K562 (cell line): ENCODE measurements around the gene CSF1. TPM values are rescaled to one million over a fixed set of nuclear protein-coding genes. Genes with fewer than 3 reads are reported as not detected.

Experiments used
- ATF7 ChIP-seq: fragments of 450-650 bp; IDR thresholded peaks from 2 replicates; pipeline ENCODE4 v1.7.1; 2014; ENCODE audit warnings: mild to moderate bottlenecking, moderate library complexity
- CBFA2T3 ChIP-seq: fragments of 450-650 bp; IDR thresholded peaks from 2 replicates; pipeline ENCODE4 v1.6.1; 2017
- COPS2 ChIP-seq: fragments of 450-650 bp; conservative IDR thresholded peaks from 2 replicates; pipeline ENCODE4 v1.6.1; 2016; ENCODE audit warnings: mild to moderate bottlenecking, moderate library complexity
- DPF2 ChIP-seq: fragments of 450-650 bp; IDR thresholded peaks from 2 replicates; pipeline ENCODE4 v1.6.1; 2016
- ETS2 ChIP-seq: IDR thresholded peaks from 2 replicates; pipeline ENCODE4 v1.6.1; 2016; ENCODE audit warnings: borderline replicate concordance, missing genetic modification characterization, mild to moderate bottlenecking, moderate library complexity, missing compliant biosample characterization; ENCODE audit not compliant: poor library complexity, severe bottlenecking
- HDAC6 ChIP-seq: IDR thresholded peaks from 2 replicates; pipeline ENCODE4 v1.6.1; 2012; ENCODE audit warnings: low read depth, mild to moderate bottlenecking, control low read depth, inconsistent platforms, low read length, moderate library complexity
- HDAC8 ChIP-seq: fragments of 450-650 bp; IDR thresholded peaks from 2 replicates; pipeline ENCODE4 v1.6.1; 2016; ENCODE audit warnings: mild to moderate bottlenecking, missing genetic modification characterization, moderate library complexity, missing compliant biosample characterization
- IFI16 ChIP-seq: fragments of 250-450 bp; sonication (Bioruptor Pico); IDR thresholded peaks from 2 replicates; pipeline ENCODE4 v2.1.2; 2022; ENCODE audit warnings: mild to moderate bottlenecking, inconsistent platforms
- NCOR1 ChIP-seq: fragments of 450-650 bp; IDR thresholded peaks from 2 replicates; pipeline ENCODE4 v1.6.1; 2016; ENCODE audit warnings: mild to moderate bottlenecking, moderate library complexity
- NR2C1 ChIP-seq, 2 experiments: fragments of 450-650 bp; IDR thresholded peaks; 2 replicates each; pipeline ENCODE4 v1.6.1; 2017; ENCODE audit warnings: mild to moderate bottlenecking in 2 of 2, antibody characterized with exemption in 1 of 2, inconsistent platforms in 1 of 2, missing compliant biosample characterization in 1 of 2, missing genetic modification characterization in 1 of 2
- POLR2H ChIP-seq: IDR thresholded peaks from 2 replicates; pipeline ENCODE4 v1.6.1; 2016; ENCODE audit warnings: missing genetic modification characterization, low read depth, mild to moderate bottlenecking, control low read depth, missing compliant biosample characterization, moderate library complexity
- RBBP5 ChIP-seq: fragments of 200-600 bp; sonication (generic); IDR thresholded peaks from 2 replicates; pipeline ENCODE4 v1.6.1; 2012; ENCODE audit warnings: borderline replicate concordance, mild to moderate bottlenecking, low read length, control low read depth, inconsistent platforms; ENCODE audit not compliant: insufficient read depth, poor library complexity, severe bottlenecking
- SMARCE1 ChIP-seq: fragments of 450-650 bp; IDR thresholded peaks from 2 replicates; pipeline ENCODE4 v1.7.1; 2016; ENCODE audit warnings: mild to moderate bottlenecking
- TBP ChIP-seq: optimal IDR thresholded peaks from 2 replicates; pipeline ENCODE3; 2011; ENCODE audit warnings: low read depth, low read length, improper control_type of control experiment
- ZBED1 ChIP-seq: IDR thresholded peaks from 2 replicates; pipeline ENCODE4 v1.6.1; 2014
- ZEB2 ChIP-seq: fragments of 450-650 bp; IDR thresholded peaks from 2 replicates; pipeline ENCODE4 v1.6.1; 2016
- ZNF121 ChIP-seq: sonication (generic); formaldehyde crosslinking; conservative IDR thresholded peaks from 2 replicates; pipeline ENCODE4 v1.8.0; 2022; ENCODE audit warnings: missing genetic modification reagents
- ZNF174 ChIP-seq: fragments of 250-450 bp; sonication (Bioruptor Pico); IDR thresholded peaks from 2 replicates; pipeline ENCODE4 v1.4.0; 2020; ENCODE audit warnings: mild to moderate bottlenecking
- ZNF263 ChIP-seq: sonication (generic); formaldehyde crosslinking; IDR thresholded peaks from 2 replicates; pipeline ENCODE4 v1.8.0; 2022; ENCODE audit warnings: mild to moderate bottlenecking, missing genetic modification reagents, borderline replicate concordance
- polyA plus RNA-seq, 8 experiments: library from polyadenylated mRNA; depleted of rRNA in 4 of 8; stranded (reverse) in 5 of 8; unstranded in 3 of 8; fragments of >200 nt; fragmentation: Nextera tagmentation in 2 of 8; fragmentation: Illumina TruSeq in 1 of 8; extraction: Ambion mirVana in 2 of 8; extraction: Trizol in 1 of 8; gene quantifications; 2 replicates each; pipeline versions ENCODE4 v1.2.1 to v1.2.3, GENCODE V29; 2011 to 2014; ENCODE audit warnings: inconsistent platforms in 1 of 8, missing spikeins in 1 of 8
- total RNA-seq, 7 experiments: library from RNA; depleted of rRNA in 6 of 7; stranded (reverse); fragments of >200 nt in 6 of 7; fragmentation: Illumina TruSeq in 2 of 7; extraction: Trizol in 2 of 7; gene quantifications; 2 replicates each; pipeline versions ENCODE4 v1.2.1 to v1.2.3, GENCODE V29; 2011 to 2021; ENCODE audit warnings: low replicate concordance in 1 of 7
- TF ChIP-seq, protein P1 (sequence below), 3 experiments: IDR thresholded peaks in 2 of 3; conservative IDR thresholded peaks in 1 of 3; 2 replicates each; pipeline ENCODE4 v1.5.1; 2011 to 2012; ENCODE audit warnings: low read length in 3 of 3, mild to moderate bottlenecking in 3 of 3, control low read depth in 2 of 3, improper control_type of control experiment in 1 of 3, inconsistent platforms in 1 of 3, low read depth in 1 of 3, mixed read lengths in 1 of 3, moderate library complexity in 1 of 3; ENCODE audit not compliant: insufficient read depth in 2 of 3
- TF ChIP-seq, protein P2 (sequence below): sonication (generic); formaldehyde crosslinking; IDR thresholded peaks from 2 replicates; pipeline ENCODE4 v1.8.1; 2023; ENCODE audit warnings: mild to moderate bottlenecking, missing genetic modification reagents
- TF ChIP-seq, protein P3 (sequence below): fragments of 250-450 bp; sonication (Bioruptor Pico); IDR thresholded peaks from 2 replicates; pipeline ENCODE4 v1.4.0; 2020; ENCODE audit warnings: mild to moderate bottlenecking
- TF ChIP-seq, protein P4 (sequence below): sonication (generic); formaldehyde crosslinking; IDR thresholded peaks from 2 replicates; pipeline ENCODE4 v1.8.0; 2022; ENCODE audit warnings: missing genetic modification reagents, mild to moderate bottlenecking, moderate library complexity, borderline replicate concordance

Gene CSF1
- total and polyA plus RNA-seq, 9 of the 15 experiments (the other 6 are each of a cell fraction or from before 2014, with no cell fraction given) = 0.18 to 11.8 (median 2.8) TPM

DNA sequence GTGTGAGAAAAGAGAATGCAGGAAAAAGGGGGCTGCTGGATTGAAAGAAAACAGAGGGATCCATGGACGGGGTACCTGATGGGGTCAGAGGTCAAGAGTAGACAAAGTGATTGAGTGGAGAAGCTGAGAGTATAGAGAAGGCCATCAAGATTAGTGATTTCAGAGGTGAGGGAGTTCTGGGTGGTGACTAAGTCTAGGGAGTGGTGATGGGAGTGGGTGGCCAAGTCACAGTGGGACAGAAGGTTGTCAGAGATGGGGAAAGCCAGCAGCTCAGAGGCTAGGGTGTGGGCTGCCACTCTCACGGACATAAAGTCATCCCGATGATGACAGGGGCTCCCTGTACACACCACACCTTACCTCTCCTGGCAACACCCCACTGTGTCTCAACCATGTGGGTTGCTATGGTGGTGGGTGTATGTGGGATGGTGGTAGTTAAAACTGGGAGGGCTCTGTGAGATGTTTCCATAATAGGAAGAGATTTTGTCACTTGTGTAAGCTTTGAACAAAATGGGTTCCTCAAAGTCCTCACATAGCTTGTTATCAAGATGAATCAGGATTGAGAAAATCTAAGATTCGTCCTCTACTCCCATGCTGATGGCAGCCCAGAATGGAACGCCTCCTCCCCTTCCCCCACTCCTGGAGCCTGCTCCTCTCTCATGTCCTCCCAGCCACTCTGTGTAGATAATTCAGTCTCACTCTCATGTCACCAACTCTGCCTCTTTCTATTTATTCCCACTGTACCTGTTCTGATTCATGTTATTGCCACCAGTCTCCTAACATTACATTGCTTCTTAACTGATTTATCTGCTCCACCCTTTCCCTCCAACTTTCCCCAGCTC lies 20.3 kb upstream of the CSF1 start (continued):
- TF ChIP-seq, protein P1, sequence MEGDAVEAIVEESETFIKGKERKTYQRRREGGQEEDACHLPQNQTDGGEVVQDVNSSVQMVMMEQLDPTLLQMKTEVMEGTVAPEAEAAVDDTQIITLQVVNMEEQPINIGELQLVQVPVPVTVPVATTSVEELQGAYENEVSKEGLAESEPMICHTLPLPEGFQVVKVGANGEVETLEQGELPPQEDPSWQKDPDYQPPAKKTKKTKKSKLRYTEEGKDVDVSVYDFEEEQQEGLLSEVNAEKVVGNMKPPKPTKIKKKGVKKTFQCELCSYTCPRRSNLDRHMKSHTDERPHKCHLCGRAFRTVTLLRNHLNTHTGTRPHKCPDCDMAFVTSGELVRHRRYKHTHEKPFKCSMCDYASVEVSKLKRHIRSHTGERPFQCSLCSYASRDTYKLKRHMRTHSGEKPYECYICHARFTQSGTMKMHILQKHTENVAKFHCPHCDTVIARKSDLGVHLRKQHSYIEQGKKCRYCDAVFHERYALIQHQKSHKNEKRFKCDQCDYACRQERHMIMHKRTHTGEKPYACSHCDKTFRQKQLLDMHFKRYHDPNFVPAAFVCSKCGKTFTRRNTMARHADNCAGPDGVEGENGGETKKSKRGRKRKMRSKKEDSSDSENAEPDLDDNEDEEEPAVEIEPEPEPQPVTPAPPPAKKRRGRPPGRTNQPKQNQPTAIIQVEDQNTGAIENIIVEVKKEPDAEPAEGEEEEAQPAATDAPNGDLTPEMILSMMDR (IDR thresholded peaks at IDR 0.05 in 2 of 3, conservative IDR thresholded peaks at IDR 0.05 in 1 of 3; ENCODE audit: insufficient read depth in 2 of 3, low read depth in 1 of 3, low read length in 3 of 3) = no peak
- no peak for TF ChIP-seq ZNF174
- TF ChIP-seq ZEB2 = no peak
- TF ChIP-seq COPS2 = no peak
- peak; percentile 82 for TF ChIP-seq CBFA2T3
- TF ChIP-seq ETS2 (tag) = no peak
- no peak for TF ChIP-seq ZNF263 (CRISPR knock-in tag)
- no peak for TF ChIP-seq ZBED1
- no peak for TF ChIP-seq RBBP5
- TF ChIP-seq, protein P2, sequence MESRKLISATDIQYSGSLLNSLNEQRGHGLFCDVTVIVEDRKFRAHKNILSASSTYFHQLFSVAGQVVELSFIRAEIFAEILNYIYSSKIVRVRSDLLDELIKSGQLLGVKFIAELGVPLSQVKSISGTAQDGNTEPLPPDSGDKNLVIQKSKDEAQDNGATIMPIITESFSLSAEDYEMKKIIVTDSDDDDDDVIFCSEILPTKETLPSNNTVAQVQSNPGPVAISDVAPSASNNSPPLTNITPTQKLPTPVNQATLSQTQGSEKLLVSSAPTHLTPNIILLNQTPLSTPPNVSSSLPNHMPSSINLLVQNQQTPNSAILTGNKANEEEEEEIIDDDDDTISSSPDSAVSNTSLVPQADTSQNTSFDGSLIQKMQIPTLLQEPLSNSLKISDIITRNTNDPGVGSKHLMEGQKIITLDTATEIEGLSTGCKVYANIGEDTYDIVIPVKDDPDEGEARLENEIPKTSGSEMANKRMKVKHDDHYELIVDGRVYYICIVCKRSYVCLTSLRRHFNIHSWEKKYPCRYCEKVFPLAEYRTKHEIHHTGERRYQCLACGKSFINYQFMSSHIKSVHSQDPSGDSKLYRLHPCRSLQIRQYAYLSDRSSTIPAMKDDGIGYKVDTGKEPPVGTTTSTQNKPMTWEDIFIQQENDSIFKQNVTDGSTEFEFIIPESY = no peak
- no peak for TF ChIP-seq IFI16 (CRISPR knock-in tag)
- TF ChIP-seq, protein P3, sequence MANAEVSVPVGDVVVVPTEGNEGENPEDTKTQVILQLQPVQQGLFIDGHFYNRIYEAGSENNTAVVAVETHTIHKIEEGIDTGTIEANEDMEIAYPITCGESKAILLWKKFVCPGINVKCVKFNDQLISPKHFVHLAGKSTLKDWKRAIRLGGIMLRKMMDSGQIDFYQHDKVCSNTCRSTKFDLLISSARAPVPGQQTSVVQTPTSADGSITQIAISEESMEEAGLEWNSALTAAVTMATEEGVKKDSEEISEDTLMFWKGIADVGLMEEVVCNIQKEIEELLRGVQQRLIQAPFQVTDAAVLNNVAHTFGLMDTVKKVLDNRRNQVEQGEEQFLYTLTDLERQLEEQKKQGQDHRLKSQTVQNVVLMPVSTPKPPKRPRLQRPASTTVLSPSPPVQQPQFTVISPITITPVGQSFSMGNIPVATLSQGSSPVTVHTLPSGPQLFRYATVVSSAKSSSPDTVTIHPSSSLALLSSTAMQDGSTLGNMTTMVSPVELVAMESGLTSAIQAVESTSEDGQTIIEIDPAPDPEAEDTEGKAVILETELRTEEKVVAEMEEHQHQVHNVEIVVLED (CRISPR knock-in tag) = no peak
- no peak for TF ChIP-seq POLR2H (tag)
- TF ChIP-seq ATF7 = no peak
- TF ChIP-seq SMARCE1 = peak; percentile 12; the same call in 1 of the 2 replicates
- no peak for TF ChIP-seq HDAC8 (tag)
- TF ChIP-seq NR2C1 (IDR thresholded peaks at IDR 0.05) = peak; percentile 76
- peak; percentile 79 for TF ChIP-seq NR2C1 (tag; IDR thresholded peaks at IDR 0.05)
- TF ChIP-seq HDAC6 = no peak
- peak; percentile 28; the same call in 1 of the 2 replicates for TF ChIP-seq DPF2
- TF ChIP-seq ZNF121 (CRISPR knock-in tag) = no peak
- TF ChIP-seq, protein P4, sequence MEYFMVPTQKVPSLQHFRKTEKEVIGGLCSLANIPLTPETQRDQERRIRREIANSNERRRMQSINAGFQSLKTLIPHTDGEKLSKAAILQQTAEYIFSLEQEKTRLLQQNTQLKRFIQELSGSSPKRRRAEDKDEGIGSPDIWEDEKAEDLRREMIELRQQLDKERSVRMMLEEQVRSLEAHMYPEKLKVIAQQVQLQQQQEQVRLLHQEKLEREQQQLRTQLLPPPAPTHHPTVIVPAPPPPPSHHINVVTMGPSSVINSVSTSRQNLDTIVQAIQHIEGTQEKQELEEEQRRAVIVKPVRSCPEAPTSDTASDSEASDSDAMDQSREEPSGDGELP (CRISPR knock-in tag) = no peak
- TF ChIP-seq NCOR1 = peak; percentile 44; the same call in 1 of the 2 replicates
- TF ChIP-seq TBP = no peak
